ENCODE results near the gene KLB.
"Not testable (repeated sequence)": the region's sequence is repeated elsewhere in the genome, so short reads cannot be mapped to it uniquely, and the experiment has no call there.

GRCh38 chr4:39458161-39458504, 51.4 kb downstream of the KLB start:
- TF ChIP-seq, protein P1, sequence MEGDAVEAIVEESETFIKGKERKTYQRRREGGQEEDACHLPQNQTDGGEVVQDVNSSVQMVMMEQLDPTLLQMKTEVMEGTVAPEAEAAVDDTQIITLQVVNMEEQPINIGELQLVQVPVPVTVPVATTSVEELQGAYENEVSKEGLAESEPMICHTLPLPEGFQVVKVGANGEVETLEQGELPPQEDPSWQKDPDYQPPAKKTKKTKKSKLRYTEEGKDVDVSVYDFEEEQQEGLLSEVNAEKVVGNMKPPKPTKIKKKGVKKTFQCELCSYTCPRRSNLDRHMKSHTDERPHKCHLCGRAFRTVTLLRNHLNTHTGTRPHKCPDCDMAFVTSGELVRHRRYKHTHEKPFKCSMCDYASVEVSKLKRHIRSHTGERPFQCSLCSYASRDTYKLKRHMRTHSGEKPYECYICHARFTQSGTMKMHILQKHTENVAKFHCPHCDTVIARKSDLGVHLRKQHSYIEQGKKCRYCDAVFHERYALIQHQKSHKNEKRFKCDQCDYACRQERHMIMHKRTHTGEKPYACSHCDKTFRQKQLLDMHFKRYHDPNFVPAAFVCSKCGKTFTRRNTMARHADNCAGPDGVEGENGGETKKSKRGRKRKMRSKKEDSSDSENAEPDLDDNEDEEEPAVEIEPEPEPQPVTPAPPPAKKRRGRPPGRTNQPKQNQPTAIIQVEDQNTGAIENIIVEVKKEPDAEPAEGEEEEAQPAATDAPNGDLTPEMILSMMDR (IDR thresholded peaks at IDR 0.05; ENCODE audit: poor library complexity, severe bottlenecking), result not testable (repeated sequence)
- not testable (repeated sequence) for TF ChIP-seq MXI1 (conservative IDR thresholded peaks at IDR 0.05; ENCODE audit: poor library complexity, severe bottlenecking)
